Central memory CD4-positive, alpha-beta T cell (primary cell): ENCODE results near the gene PBRM1.

ENCODE experiments used
- DNase-seq: peaks from one replicate; pipeline ENCODE4 v3.0.0; 2022

PBRM1 gene

DNA sequence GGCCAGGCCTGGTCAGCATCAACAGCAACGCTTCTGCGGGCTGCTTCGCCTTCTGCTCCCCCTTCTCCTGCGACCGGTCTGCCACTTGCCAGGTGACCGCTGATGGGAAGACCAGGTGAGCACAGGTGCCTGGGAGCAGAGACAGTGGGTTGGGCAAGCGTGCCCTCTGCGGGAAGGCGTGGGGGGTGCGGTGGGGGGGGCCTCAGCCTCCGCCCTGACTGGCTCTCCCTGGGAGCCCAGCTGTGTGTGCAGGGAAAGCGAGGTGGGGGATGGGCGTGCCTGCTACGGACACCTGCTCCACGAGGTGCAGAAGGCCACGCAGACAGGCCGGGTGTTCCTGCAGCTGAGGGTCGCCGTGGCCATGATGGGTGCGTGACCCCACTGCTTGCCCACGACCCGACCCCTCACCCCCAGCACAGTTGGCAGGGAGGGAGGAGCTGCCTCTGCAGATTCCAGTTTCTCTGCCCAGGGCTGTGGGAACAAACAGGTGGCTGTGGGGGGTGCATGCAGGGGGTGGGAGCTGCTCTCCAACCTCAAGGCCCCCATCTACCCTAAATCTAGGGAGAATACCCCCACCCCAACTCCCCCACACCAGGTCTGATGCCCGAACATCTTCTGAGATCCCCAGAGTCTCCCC lies 181.8 kb downstream of the PBRM1 start:
- DNase-seq, result no peak

DNA sequence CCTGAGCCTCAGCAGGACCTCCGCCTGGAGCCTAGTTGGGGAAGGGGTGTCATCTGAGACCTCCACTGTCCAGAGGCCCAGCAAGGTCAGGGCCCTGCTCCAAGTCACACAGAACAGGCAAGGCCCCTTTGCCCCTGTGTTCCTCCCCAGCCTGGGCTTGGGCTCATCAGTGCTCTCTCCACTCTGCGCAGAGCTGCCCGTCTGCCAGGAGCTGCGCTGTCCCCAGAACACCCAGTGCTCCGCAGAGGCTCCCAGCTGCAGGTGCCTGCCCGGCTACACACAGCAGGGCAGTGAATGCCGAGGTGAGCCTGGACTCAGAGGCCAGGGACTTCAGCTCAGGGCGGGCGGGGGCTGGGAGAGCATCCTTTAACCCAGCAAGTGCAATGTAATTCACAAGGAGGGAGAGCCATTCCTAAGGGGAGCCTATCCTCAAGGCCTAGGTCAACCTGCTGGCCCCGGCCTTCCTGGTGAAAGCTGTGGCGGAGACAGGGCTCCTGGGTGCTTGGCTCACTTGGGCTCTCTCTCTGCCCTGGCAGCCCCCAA lies 182.8 kb downstream of the PBRM1 start:
- no peak for DNase-seq

DNA sequence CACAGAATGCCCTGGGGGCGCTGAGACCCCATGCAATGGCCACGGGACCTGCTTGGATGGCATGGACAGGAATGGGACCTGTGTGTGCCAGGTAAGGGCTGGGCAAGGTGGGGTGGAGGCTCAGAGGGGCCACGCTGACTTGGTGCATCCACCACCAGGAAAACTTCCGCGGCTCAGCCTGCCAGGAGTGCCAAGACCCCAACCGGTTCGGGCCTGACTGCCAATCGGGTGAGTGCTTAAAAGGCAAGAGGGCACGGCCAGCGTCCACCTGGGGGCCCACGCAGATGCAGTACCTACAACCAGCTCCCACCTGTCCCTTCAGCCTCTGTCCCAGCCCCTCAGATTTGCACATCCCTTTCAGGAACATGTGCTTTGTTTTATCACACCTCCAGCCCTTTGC lies 183.7 kb downstream of the PBRM1 start:
- no peak for DNase-seq

DNA sequence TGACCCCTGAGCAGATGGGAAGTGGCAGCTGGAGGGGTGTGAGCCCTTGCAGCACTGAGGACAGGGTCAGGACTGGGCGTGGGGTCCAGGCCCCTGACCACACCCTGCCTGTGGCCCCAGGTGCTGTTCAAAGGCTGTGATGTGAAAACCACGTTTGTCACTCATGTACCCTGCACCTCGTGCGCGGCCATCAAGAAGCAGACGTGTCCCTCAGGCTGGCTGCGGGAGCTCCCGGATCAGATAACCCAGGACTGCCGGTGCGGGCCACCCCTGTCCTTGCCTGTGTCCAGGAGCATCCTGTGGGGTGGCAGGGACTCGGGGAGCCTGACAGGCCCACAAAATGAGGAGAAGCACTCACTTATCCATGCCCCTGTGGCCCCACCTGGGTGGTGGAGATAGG lies 184.7 kb downstream of the PBRM1 start:
- no peak for DNase-seq

DNA sequence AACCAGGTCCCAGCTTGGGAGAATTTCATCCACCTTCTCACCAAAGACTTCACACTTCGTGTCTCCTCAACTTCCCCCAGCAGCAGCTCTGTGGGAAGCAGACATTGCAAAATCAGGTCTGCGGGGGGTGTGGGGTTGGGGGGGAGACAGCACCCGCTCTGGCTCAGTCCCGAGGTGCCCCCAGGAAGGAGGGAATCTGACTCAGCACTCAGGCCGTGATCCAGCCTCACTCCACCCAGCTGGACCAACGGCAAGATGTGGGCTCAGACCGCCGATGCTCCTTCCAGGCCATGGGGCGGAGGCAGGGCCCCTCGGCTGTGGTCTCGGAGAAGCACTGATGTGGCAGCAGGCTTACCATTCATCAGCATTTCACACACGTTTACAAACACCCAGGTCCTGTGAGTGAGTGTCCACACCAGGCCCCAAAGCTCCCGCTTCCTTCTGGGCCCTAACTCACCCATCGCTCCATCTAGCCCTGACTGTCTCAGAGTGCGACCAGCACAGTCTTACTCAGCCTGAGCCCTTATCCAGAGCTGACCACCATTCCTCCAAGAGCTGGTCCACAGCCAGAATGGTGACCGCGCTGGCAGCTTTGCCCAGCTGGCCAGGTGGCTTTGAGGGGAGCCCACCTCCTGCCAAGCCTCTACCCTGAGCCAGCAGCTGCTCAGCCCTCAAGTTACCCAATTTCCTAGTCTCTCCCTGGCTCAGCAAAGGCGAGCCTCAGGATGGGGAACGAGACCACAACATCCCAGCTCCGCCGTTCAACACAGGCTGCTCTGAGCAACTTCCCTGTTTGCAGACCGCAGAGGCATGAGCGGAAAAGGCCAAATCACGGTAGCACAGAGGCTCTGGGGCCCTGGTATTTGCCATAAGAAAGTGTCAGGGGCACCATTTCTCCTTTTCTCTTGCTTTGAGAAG lies 187.3 kb downstream of the PBRM1 start:
- no peak for DNase-seq

DNA sequence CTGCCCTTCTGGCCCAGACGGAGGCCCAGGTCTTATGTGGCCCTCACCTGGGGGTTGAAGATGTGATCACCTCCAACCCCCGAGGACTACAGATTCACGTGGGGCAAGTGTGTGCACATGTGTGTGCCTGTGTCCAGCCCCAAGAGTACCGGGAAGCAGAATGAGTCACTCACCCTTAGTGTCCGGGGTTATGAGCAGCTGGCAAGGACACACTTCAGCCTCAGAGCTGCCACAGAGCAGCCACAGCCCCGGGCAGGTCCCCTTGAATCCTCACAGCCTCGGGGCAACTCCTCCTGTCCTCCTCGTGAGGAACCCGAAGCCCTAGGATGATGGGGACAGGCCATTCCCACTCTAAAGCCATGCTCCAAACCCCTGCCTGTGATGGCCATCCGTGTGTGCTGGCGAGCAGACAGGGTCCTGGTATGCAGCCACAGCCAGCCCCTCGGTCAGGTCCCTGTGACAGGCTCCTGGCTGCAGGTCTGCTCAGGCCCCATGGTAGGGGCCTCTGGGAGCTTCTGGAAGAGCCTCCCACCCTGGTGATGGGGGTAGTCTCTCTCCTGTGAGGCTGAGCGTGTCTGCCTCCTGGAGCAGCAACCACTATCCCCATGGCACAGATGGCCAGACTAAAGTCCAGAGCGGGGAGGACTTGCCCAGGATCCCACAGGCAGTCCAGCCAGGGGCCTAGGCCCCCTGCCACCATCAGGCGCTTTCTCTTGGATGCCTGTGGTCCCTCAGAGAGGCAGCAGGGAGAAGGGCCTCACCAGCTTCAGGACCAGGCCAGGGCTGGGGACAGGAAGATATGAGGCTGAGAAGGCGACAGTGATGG lies 189.7 kb downstream of the PBRM1 start:
- no peak for DNase-seq
